T-helper 1 cell treated with Interleukin-12 subunit alpha and Interleukin-12 subunit beta and Interleukin-4 antibody, amounts not matched to agents 30 ng/mL and 1 ng/mL, for 36 hours (primary cell): ENCODE data around the gene KRT85. TPM values are rescaled to one million over a fixed set of nuclear protein-coding genes. Genes with fewer than 3 reads are reported as not detected.
"Not testable (repeated sequence)": the region's sequence is repeated elsewhere in the genome, so short reads cannot be mapped to it uniquely, and the experiment has no call there.

Source experiments
- intact Hi-C: fragments of 100-400 bp; cut with micrococcal nuclease; formaldehyde crosslinking; loops from one replicate; pipeline ENCODE4 v1.15.1; 2024
- total RNA-seq: library from RNA; stranded (reverse); gene quantifications from 2 replicates; pipeline ENCODE4 v1.2.3, GENCODE V29; 2022

The KRT85 gene
- not detected in 2 replicates for total RNA-seq

- intact Hi-C loops: no loop called here
These were observed at the start of gene KRT85 for GRCh38 chr12:52366738-52367485. Gene KRT85, minus strand, starts transcription at chr12:52367481. Its CDS starts 76 bp downstream, at chr12:52367405.

- intact Hi-C loops: no loop called here
These were observed 49.5 kb upstream of the KRT85 start for GRCh38 chr12:52416795-52417194.

GRCh38 chr12:52415870-52416750 is 48.8 kb upstream of the KRT85 start:
- intact Hi-C loops: no loop called here

- intact Hi-C loops: no loop called here
These were observed 47.7 kb upstream of the KRT85 start for GRCh38 chr12:52414936-52415335.

- intact Hi-C loops: no loop called here
These were observed 46.6 kb upstream of the KRT85 start for GRCh38 chr12:52413782-52414345.

- intact Hi-C loops: no loop called here
These were observed 45.9 kb upstream of the KRT85 start for GRCh38 chr12:52413202-52413601.

GRCh38 chr12:52411815-52412214 is 44.5 kb upstream of the KRT85 start:
- intact Hi-C loops: no loop called here

GRCh38 chr12:52410589-52411248 is 43.4 kb upstream of the KRT85 start:
- intact Hi-C loops: not testable (repeated sequence)

GRCh38 chr12:52407918-52408317 is 40.6 kb upstream of the KRT85 start:
- intact Hi-C loops: no loop called here

GRCh38 chr12:52405922-52406385 is 38.7 kb upstream of the KRT85 start, which contains the start of gene KRT82:
Gene KRT82, minus strand, starts transcription at chr12:52406335. Its CDS starts 58 bp downstream, at chr12:52406277.
- intact Hi-C loops: no loop called here

- intact Hi-C loops: no loop called here
These were observed 37.7 kb upstream of the KRT85 start for GRCh38 chr12:52404951-52405350.

- intact Hi-C loops: no loop called here
These were observed 36.3 kb upstream of the KRT85 start for GRCh38 chr12:52403561-52403960.

- intact Hi-C loops: no loop called here
These were observed 35.7 kb upstream of the KRT85 start for GRCh38 chr12:52402873-52403540.

GRCh38 chr12:52402377-52402776 is 35.1 kb upstream of the KRT85 start:
- intact Hi-C loops: no loop called here

GRCh38 chr12:52401926-52402325 is 34.6 kb upstream of the KRT85 start:
- intact Hi-C loops: no loop called here

- intact Hi-C loops: no loop called here
These were observed 34.2 kb upstream of the KRT85 start for GRCh38 chr12:52401526-52401925.

GRCh38 chr12:52400906-52401305 is 33.6 kb upstream of the KRT85 start:
- intact Hi-C loops: no loop called here

GRCh38 chr12:52399756-52400155 is 32.5 kb upstream of the KRT85 start:
- intact Hi-C loops: no loop called here

- intact Hi-C loops: no loop called here
These were observed 30.9 kb upstream of the KRT85 start for GRCh38 chr12:52398176-52398575.

- intact Hi-C loops: no loop called here
These were observed 29.4 kb upstream of the KRT85 start for GRCh38 chr12:52396656-52397055.
